Psoas muscle (tissue), 8 donors: Measurements from ENCODE around the gene POLR2H. TPM values are rescaled to one million over a fixed set of nuclear protein-coding genes. Genes with fewer than 3 reads are reported as not detected.
A peak's percentile ranks its signal among the peaks of the same experiment; 100 is the strongest.
"Not testable (repeated sequence)": the region's sequence is repeated elsewhere in the genome, so short reads cannot be mapped to it uniquely, and the experiment has no call there.

Experiments
- ATAC-seq, 4 donors: fragments of 200-7000 bp; cut with Tn5 transposase; one replicate each; pipeline ENCODE4 v1.9.1; 2020; ENCODE audit warnings: moderate library complexity in 3 of 4, mild to moderate bottlenecking in 2 of 4
- DNase-seq, 2 donors: peaks; one replicate each; pipeline ENCODE4 v3.0.0-alpha.2; 2020
- H3K27ac ChIP-seq: fragments of 200-600 bp; one replicate; pipeline ENCODE4 v1.8.0; 2022
- H3K27me3 ChIP-seq, 3 donors: fragments of 200-600 bp in 1 of 3; one replicate each; pipeline versions ENCODE4 v1.6.1 to v1.8.0; 2013 to 2022; ENCODE audit warnings: low read length in 2 of 3, mild to moderate bottlenecking in 2 of 3, moderate library complexity in 1 of 3; ENCODE audit not compliant: insufficient read depth in 3 of 3
- H3K36me3 ChIP-seq, 2 donors: fragments of 200-600 bp in 1 of 2; one replicate each; pipeline versions ENCODE4 v1.6.1 to v1.8.0; 2013 to 2022; ENCODE audit warnings: low read depth in 1 of 2, mild to moderate bottlenecking in 1 of 2, moderate library complexity in 1 of 2; ENCODE audit not compliant: insufficient read depth in 1 of 2
- H3K4me1 ChIP-seq: fragments of 200-600 bp; one replicate; pipeline ENCODE4 v1.8.0; 2022
- H3K4me3 ChIP-seq: fragments of 200-600 bp; one replicate; pipeline ENCODE4 v1.8.0; 2022; ENCODE audit warnings: mild to moderate bottlenecking
- H3K9me3 ChIP-seq: fragments of 200-600 bp; one replicate; pipeline ENCODE4 v1.8.0; 2022
- WGBS, 3 donors: extraction: QIAGEN DNeasy Blood & Tissue Kit; methylation state at CpG; one replicate each; pipeline versions ENCODE4 v1.1.6 to v1.1.7; 2013; 5-methylcytosine and 5-hydroxymethylcytosine counted together
- intact Hi-C, 2 donors: fragments of 100-400 bp; cut with DNase I; formaldehyde crosslinking; loops; one replicate each; pipeline versions ENCODE4 v1.11.0 to v1.14.2; 2022
- polyA plus RNA-seq, 3 donors: library from polyadenylated mRNA; stranded (reverse); fragments of 200-250 nt; gene quantifications; one replicate each; pipeline ENCODE4 v1.2.3, GENCODE V29; 2013
- total RNA-seq, 4 donors: library from RNA; stranded (reverse); fragmentation: NEBNext Ultra II Directional in 2 of 4; extraction: Animal tissue kit (Norgen Biotek cat#: 25700) in 2 of 4; gene quantifications; one replicate each; pipeline versions ENCODE4 v1.2.1 to v1.2.4, GENCODE V29; 2021 to 2023
- TF ChIP-seq, protein P1 (sequence below): fragments of 200-600 bp; IDR thresholded peaks from one replicate; pipeline ENCODE4 v1.8.0; 2022; ENCODE audit warnings: antibody characterized with exemption
- donor health status: healthy with polysubstance abuse.
- donor health status: DM: no; HTN: no; CAD: no; lungs with moderate emphysema.
- donor health status: Bipolar disorder and iron deficiency.
- donor health status: healthy.
- donor health status: DM: yes; HTN: yes; CAD: no.
- donor health status: DM: no; HTN: no; CAD: no.
- donor health status: DM: no; HTN: no; CAD: no.
- donor health status: DM: yes; HTN: yes; CAD: no.

Gene POLR2H
- total and polyA plus RNA-seq, 7 donors, result 21.2 to 117 (median 33.2) TPM

DNA sequence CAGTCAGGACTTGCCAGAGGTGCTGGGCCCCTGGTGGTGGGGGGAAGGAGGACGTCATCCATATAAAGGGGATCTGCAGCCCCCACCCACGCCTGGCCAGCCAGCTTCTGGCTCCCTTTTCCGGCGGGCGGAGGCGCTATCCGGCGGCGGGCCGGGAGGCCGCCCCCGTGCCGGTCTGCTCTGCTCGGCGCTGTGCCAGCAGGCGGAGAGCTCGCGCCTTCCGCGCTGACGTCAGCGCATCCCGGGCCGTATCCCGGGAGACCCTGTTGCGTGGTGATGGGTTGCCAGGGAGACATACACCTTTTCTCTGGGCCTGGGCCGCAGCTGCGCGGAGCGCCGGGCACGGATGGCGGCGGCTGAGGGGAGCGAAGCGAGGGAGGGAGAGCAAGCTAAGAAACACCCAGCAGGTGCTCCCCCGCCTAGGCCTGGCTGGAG, 23.0 kb upstream of the POLR2H start:
- 9 to 29% (median 22%) methylated on average over 26 to 37 of the region's 37 CpGs for WGBS, 3 donors
- H3K36me3 ChIP-seq, result peaks cover 0 to 37% of the 10 kb centered on the region in 2 donors
- intact Hi-C loops, result no loop called here
- H3K4me3 ChIP-seq, result peak overlapping the region; percentile 79
- H3K27me3 ChIP-seq, result no peaks in the 10 kb centered on the region
- ATAC-seq (peak in 1 of 4 donors; percentile 4), DNase-seq (peak; percentile 85 to 88)
- H3K4me1 ChIP-seq, result peaks cover 42% of the 10 kb centered on the region
- no peaks in the 10 kb centered on the region for H3K9me3 ChIP-seq
- TF ChIP-seq, protein P1, sequence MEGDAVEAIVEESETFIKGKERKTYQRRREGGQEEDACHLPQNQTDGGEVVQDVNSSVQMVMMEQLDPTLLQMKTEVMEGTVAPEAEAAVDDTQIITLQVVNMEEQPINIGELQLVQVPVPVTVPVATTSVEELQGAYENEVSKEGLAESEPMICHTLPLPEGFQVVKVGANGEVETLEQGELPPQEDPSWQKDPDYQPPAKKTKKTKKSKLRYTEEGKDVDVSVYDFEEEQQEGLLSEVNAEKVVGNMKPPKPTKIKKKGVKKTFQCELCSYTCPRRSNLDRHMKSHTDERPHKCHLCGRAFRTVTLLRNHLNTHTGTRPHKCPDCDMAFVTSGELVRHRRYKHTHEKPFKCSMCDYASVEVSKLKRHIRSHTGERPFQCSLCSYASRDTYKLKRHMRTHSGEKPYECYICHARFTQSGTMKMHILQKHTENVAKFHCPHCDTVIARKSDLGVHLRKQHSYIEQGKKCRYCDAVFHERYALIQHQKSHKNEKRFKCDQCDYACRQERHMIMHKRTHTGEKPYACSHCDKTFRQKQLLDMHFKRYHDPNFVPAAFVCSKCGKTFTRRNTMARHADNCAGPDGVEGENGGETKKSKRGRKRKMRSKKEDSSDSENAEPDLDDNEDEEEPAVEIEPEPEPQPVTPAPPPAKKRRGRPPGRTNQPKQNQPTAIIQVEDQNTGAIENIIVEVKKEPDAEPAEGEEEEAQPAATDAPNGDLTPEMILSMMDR, result no peak
- H3K27ac ChIP-seq, result peak overlapping the region; percentile 90

DNA sequence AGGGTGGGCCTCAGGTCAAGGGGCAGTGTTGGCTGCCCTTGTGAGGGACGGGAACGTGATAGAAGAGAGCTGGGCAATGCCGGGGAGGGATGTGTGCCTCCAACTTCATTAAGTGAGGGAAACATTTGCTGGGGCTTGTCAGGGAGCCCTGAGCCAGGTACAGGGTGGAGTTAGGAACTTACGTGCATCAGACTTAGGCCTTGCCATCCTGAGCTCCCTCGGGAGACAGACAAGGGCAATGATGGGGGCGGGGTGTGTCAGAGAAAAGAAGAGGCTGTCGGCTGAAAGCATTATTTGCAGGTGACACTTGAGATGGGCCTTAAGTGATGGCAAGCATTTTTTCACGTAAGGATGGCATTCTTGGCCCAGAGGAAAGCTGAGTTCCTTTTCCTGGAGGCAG, 22.5 kb upstream of the POLR2H start:
- peaks cover 2 to 37% of the 10 kb centered on the region in 2 donors for H3K36me3 ChIP-seq
- ATAC-seq, result no peak
- no peak for DNase-seq
- H3K27ac ChIP-seq, result peak overlapping the region; percentile 90
- H3K27me3 ChIP-seq, result no peaks in the 10 kb centered on the region
- no peaks in the 10 kb centered on the region for H3K9me3 ChIP-seq
- peak overlapping the region; percentile 79 for H3K4me3 ChIP-seq
- intact Hi-C loops, result no loop called here
- H3K4me1 ChIP-seq, result peaks cover 38% of the 10 kb centered on the region
- TF ChIP-seq, protein P1, result no peak
- WGBS, 3 donors, result 39 to 50% (median 50%) methylated on average over 8 of the region's 8 CpGs

- not testable (repeated sequence) for H3K4me3 ChIP-seq, H3K9me3 ChIP-seq, H3K27me3 ChIP-seq, ATAC-seq, H3K27ac ChIP-seq
- Histone ChIP-seq H3K36me3 (peaks cover 2 to 37% of the 10 kb centered on the region in 2 donors), H3K4me1 (peaks cover 38% of the 10 kb centered on the region)
- WGBS, 3 donors, result 74 to 84% (median 81%) methylated on average over 19 of the region's 19 CpGs
- peak in 1 of 2 donors; percentile 33 for DNase-seq
- intact Hi-C loops, result loop anchor here in 1 of 2 donors (5.0 kb wide), 1 partner anchor 37 kb away; no protein-coding TSS in a partner anchor
Measured at GRCh38 chr3:184339451-184340135, 21.9 kb upstream of the POLR2H start.

DNA sequence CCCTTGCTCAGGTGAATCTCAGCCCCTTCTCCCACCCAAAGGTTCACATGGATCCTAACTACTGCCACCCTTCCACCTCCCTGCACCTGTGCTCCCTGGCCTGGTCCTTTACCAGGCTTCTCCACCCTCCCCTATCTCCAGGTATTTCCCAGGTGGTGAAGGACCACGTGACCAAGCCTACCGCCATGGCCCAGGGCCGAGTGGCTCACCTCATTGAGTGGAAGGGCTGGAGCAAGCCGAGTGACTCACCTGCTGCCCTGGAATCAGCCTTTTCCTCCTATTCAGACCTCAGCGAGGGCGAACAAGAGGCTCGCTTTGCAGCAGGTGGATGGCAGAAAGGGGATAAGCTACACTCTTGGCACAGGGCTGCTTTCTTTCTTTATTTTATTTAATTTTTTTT, 19.6 kb upstream of the POLR2H start:
- Histone ChIP-seq H3K9me3 (no peaks in the 10 kb centered on the region), H3K27ac (no peak overlapping the region), H3K36me3 (peaks cover 2 to 33% of the 10 kb centered on the region in 2 donors), H3K27me3 (no peaks in the 10 kb centered on the region), H3K4me3 (no peak overlapping the region), H3K4me1 (peaks cover 42% of the 10 kb centered on the region)
- ATAC-seq (no peak), DNase-seq (peak in 1 of 2 donors; percentile 30)
- 89 to 94% (median 92%) methylated on average over 7 of the region's 7 CpGs for WGBS, 3 donors
- intact Hi-C loops, result loop anchor here in 1 of 2 donors (5.0 kb wide), 1 partner anchor 40 kb away; no protein-coding TSS in a partner anchor
- TF ChIP-seq, protein P1, result no peak

DNA sequence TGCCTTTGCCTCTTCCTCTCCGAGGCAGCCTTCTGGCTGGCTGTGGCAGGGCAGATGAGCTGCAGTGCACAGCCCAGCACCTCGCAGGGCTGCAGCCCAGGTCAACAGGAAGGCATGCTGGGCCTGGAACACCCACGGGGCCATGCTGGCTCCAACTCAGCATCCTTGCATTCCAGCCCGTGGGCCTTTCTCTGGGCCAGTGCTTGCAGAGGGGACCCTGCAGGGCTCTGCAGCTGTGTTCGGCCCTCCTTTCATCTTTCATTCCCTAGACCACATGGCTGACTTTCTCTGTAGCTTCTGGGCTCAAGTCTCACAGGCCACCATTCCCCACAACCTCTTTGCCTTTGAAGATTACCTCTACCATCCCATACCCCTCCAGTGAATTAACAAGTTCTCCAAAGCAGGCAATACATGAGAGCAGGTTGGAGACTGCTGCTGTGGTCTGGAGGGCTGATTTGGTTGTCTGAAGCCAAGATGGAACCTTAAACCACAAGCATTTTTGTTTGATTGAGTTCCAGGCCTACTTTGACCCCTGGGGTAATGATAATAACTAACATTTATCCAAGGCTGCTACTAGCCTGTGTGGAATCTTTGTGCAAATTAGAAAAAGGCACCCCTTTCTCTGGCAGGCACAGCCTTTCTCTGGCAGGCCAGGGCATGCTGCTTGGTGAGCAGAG, 18.2 kb upstream of the POLR2H start:
- ATAC-seq (no peak), DNase-seq (no peak)
- H3K4me1 ChIP-seq, result peaks cover 28% of the 10 kb centered on the region
- no peaks in the 10 kb centered on the region for H3K27me3 ChIP-seq
- H3K36me3 ChIP-seq, result peaks cover 2 to 33% of the 10 kb centered on the region in 2 donors
- no peaks in the 10 kb centered on the region for H3K9me3 ChIP-seq
- no peak overlapping the region for H3K27ac ChIP-seq
- H3K4me3 ChIP-seq, result no peak overlapping the region
- TF ChIP-seq, protein P1, result no peak
- WGBS, 3 donors, result 51 to 56% (median 55%) methylated on average over 5 of the region's 5 CpGs
- intact Hi-C loops, result loop anchor here in 1 of 2 donors (5.0 kb wide), 1 partner anchor 41 kb away; no protein-coding TSS in a partner anchor
